ENCODE measurements around the gene CALU.

The CALU gene

DNA sequence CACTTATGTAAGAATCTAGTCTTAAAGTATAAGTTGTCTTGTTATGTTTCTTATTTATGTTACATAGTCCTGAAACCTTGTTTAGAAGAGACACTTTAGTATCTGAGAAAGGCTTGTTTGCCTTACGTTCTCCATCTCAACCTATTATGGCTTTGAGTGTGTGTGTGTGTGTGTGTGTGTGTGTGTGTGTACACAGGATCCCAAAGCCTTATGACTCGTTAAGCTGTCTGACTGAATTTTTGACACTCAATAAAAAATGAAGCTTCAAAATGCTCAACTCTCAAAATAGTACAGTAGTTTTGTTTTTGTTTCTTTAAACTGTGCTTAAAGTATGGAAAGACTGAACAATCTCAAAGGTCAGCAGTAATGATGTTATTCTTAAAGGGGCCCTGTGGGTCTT, 18.0 kb downstream of the CALU start:
- Histone ChIP-seq H3K4me2 (ENCODE audit: low read depth, low read length, poor library complexity, severe bottlenecking) (no peak overlapping the region), H3K9me3 (ENCODE audit: insufficient read depth, low read length) (no peaks in the 10 kb centered on the region), H3K27ac (ENCODE audit: low read depth, low read length) (no peak overlapping the region), H3K79me2 (ENCODE audit: insufficient read depth, low read length) (peaks cover 3% of the 10 kb centered on the region; the same call in 1 of the 2 replicates), H3K4me3 (ENCODE audit: insufficient read depth, low read length, poor library complexity, severe bottlenecking) (no peak overlapping the region), H3F3A (ENCODE audit: insufficient read depth) (peaks cover 5% of the 10 kb centered on the region; the same call in 1 of the 2 replicates), H3K27me3 (ENCODE audit: low read length) (no peaks in the 10 kb centered on the region), H3K36me3 (ENCODE audit: low read length) (peaks cover 36% of the 10 kb centered on the region), H3K9ac (ENCODE audit: low read length) (no peak overlapping the region), H4K20me1 (ENCODE audit: low read depth, low read length) (no peaks in the 10 kb centered on the region), H2AFZ (ENCODE audit: low read depth, low read length, severe bottlenecking) (no peak overlapping the region), H3K9me2 (replicated peaks; ENCODE audit: insufficient read depth, low read length) (no peaks in the 10 kb centered on the region)
- no peak for TF ChIP-seq EZH2phosphoT487 (conservative IDR thresholded peaks at IDR 0.05; ENCODE audit: low read length)
- TF ChIP-seq, protein P1, sequence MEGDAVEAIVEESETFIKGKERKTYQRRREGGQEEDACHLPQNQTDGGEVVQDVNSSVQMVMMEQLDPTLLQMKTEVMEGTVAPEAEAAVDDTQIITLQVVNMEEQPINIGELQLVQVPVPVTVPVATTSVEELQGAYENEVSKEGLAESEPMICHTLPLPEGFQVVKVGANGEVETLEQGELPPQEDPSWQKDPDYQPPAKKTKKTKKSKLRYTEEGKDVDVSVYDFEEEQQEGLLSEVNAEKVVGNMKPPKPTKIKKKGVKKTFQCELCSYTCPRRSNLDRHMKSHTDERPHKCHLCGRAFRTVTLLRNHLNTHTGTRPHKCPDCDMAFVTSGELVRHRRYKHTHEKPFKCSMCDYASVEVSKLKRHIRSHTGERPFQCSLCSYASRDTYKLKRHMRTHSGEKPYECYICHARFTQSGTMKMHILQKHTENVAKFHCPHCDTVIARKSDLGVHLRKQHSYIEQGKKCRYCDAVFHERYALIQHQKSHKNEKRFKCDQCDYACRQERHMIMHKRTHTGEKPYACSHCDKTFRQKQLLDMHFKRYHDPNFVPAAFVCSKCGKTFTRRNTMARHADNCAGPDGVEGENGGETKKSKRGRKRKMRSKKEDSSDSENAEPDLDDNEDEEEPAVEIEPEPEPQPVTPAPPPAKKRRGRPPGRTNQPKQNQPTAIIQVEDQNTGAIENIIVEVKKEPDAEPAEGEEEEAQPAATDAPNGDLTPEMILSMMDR (IDR thresholded peaks at IDR 0.05; ENCODE audit: insufficient read depth, low read length, poor library complexity, severe bottlenecking): no peak

DNA sequence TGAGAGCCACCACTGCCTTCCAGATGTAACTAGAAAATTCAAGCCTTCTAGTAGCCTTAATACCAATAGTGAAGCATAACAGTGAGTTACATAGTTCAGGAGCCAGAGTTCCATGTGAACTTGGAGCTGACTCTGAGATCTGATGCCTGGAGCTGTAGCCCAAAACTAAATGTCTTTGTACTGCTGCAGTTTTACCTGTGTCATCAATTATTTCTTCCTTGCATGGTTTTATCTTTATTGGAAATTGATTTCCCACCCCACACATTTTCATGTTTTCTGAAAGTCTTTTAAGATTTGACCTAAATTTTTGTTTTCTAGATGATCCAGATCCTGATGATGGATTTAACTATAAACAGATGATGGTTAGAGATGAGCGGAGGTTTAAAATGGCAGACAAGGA, 19.4 kb downstream of the CALU start:
- Histone ChIP-seq H3K79me2 (ENCODE audit: insufficient read depth, low read length) (no peaks in the 10 kb centered on the region; the same call in 1 of the 2 replicates), H3K9ac (ENCODE audit: low read length) (no peak overlapping the region), H2AFZ (ENCODE audit: low read depth, low read length, severe bottlenecking) (no peak overlapping the region), H3K27ac (ENCODE audit: low read depth, low read length) (no peak overlapping the region), H3F3A (ENCODE audit: insufficient read depth) (peaks cover 2% of the 10 kb centered on the region; the same call in 1 of the 2 replicates), H3K27me3 (ENCODE audit: low read length) (no peaks in the 10 kb centered on the region), H3K9me2 (replicated peaks; ENCODE audit: insufficient read depth, low read length) (no peaks in the 10 kb centered on the region), H3K4me2 (ENCODE audit: low read depth, low read length, poor library complexity, severe bottlenecking) (no peak overlapping the region), H3K36me3 (ENCODE audit: low read length) (peaks cover 30% of the 10 kb centered on the region), H3K9me3 (ENCODE audit: insufficient read depth, low read length) (no peaks in the 10 kb centered on the region), H3K4me3 (ENCODE audit: insufficient read depth, low read length, poor library complexity, severe bottlenecking) (no peak overlapping the region), H4K20me1 (ENCODE audit: low read depth, low read length) (no peaks in the 10 kb centered on the region)
- TF ChIP-seq, protein P1 (IDR thresholded peaks at IDR 0.05; ENCODE audit: insufficient read depth, low read length, poor library complexity, severe bottlenecking): no peak
- TF ChIP-seq EZH2phosphoT487 (conservative IDR thresholded peaks at IDR 0.05; ENCODE audit: low read length): no peak

DNA sequence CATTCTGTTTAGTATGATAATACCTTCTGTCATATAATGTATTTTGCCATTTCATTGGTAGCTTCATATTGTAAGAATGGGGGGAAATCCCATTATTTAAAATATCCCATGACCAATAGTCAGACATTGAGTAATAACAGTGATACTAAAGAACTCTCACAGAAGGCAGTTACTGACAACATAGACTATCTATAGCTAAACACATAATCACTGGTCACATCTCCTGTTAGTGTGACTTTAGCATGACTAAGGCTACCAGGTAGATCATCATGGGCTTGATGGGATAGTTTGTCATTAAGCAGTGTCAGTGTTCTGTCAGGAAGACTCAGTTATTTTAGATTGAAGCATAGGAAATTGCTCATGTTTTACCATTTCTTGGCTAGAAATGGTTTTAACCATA, 20.1 kb downstream of the CALU start:
- H3K9ac ChIP-seq (ENCODE audit: low read length): no peak overlapping the region
- no peak overlapping the region for H2AFZ ChIP-seq (ENCODE audit: low read depth, low read length, severe bottlenecking)
- H4K20me1 ChIP-seq (ENCODE audit: low read depth, low read length): no peaks in the 10 kb centered on the region
- TF ChIP-seq, protein P1 (IDR thresholded peaks at IDR 0.05; ENCODE audit: insufficient read depth, low read length, poor library complexity, severe bottlenecking): no peak
- TF ChIP-seq EZH2phosphoT487 (conservative IDR thresholded peaks at IDR 0.05; ENCODE audit: low read length): no peak
- peaks cover 2% of the 10 kb centered on the region; the same call in 1 of the 2 replicates for H3F3A ChIP-seq (ENCODE audit: insufficient read depth)
- no peak overlapping the region for H3K27ac ChIP-seq (ENCODE audit: low read depth, low read length)
- no peaks in the 10 kb centered on the region; the same call in 1 of the 2 replicates for H3K79me2 ChIP-seq (ENCODE audit: insufficient read depth, low read length)
- H3K4me2 ChIP-seq (ENCODE audit: low read depth, low read length, poor library complexity, severe bottlenecking): no peak overlapping the region
- H3K9me2 ChIP-seq (replicated peaks; ENCODE audit: insufficient read depth, low read length): no peaks in the 10 kb centered on the region
- H3K4me3 ChIP-seq (ENCODE audit: insufficient read depth, low read length, poor library complexity, severe bottlenecking): no peak overlapping the region
- H3K9me3 ChIP-seq (ENCODE audit: insufficient read depth, low read length): no peaks in the 10 kb centered on the region
- no peaks in the 10 kb centered on the region for H3K27me3 ChIP-seq (ENCODE audit: low read length)
- peaks cover 27% of the 10 kb centered on the region for H3K36me3 ChIP-seq (ENCODE audit: low read length)

Measured in SU-DHL-6 (cell line).